GM18867 (cell line): Measurements from ENCODE around the gene THPO.

Experiments used
- ATAC-seq: cut with Tn5 transposase; IDR thresholded peaks from one replicate; pipeline ENCODE4 v1.9.1; 2021; ENCODE audit warnings: mild to moderate bottlenecking, moderate library complexity; ENCODE audit not compliant: unreplicated experiment

The THPO gene

GRCh38 chr3:184366619-184367289 lies 11.3 kb downstream of the THPO start:
- no peak for ATAC-seq

GRCh38 chr3:184362668-184363546 lies 15.1 kb downstream of the THPO start:
- peak; percentile 84 for ATAC-seq

- peak; percentile 6 for ATAC-seq
Measured at GRCh38 chr3:184361932-184362667, 15.9 kb downstream of the THPO start.

- peak; percentile 43 for ATAC-seq
Measured at GRCh38 chr3:184361532-184361931, 16.5 kb downstream of the THPO start, which contains the start of the genes CLCN2 and POLR2H. Gene CLCN2 (minus strand): TSS chr3:184361605. CDS start chr3:184361479, 126 bp downstream. Gene POLR2H (plus strand): TSS chr3:184361710. CDS start chr3:184363493, 1,783 bp downstream.

GRCh38 chr3:184360929-184361531 lies 17.0 kb downstream of the THPO start:
- peak; percentile 3 for ATAC-seq

- ATAC-seq, result no peak
Measured at GRCh38 chr3:184360070-184360928, 17.7 kb downstream of the THPO start.

GRCh38 chr3:184359610-184360009 lies 18.4 kb downstream of the THPO start:
- no peak for ATAC-seq

GRCh38 chr3:184358921-184359350 lies 19.1 kb downstream of the THPO start:
- ATAC-seq, result no peak

- ATAC-seq, result no peak
Measured at GRCh38 chr3:184358124-184358767, 19.8 kb downstream of the THPO start.

- ATAC-seq, result no peak
Measured at GRCh38 chr3:184357248-184358123, 20.5 kb downstream of the THPO start.

GRCh38 chr3:184355261-184356040 lies 22.6 kb downstream of the THPO start:
- ATAC-seq, result no peak

GRCh38 chr3:184354754-184355153 lies 23.3 kb downstream of the THPO start:
- ATAC-seq, result no peak

- ATAC-seq, result no peak
Measured at GRCh38 chr3:184354121-184354728, 23.8 kb downstream of the THPO start.

GRCh38 chr3:184353546-184353941 lies 24.5 kb downstream of the THPO start:
- no peak for ATAC-seq

- no peak for ATAC-seq
Measured at GRCh38 chr3:184352897-184353545, 25.0 kb downstream of the THPO start.

- no peak for ATAC-seq
Measured at GRCh38 chr3:184352149-184352785, 25.7 kb downstream of the THPO start.
